Activated naive CD8-positive, alpha-beta T cell treated with anti-CD3 and anti-CD28 coated beads, Interleukin-2, amount 10 ng/mL, durations not matched to agents 7 days and 5 days (primary cell): ENCODE data around the gene SORCS2. TPM values are rescaled to one million over a fixed set of nuclear protein-coding genes. Genes with fewer than 3 reads are reported as not detected.

ENCODE experiments used
- ATAC-seq: fragments of 150-1000 bp; cut with Tn5 transposase; one replicate; pipeline ENCODE4 v1.10.0; 2021; ENCODE audit warnings: low read depth, moderate library complexity
- POLR2A ChIA-PET: fragments of 350-600 bp; sonication (Branson Sonifier 250); formaldehyde crosslinking; loops from one replicate; lab custom pipeline; 2021; ENCODE audit warnings: antibody characterized with exemption; lab: Charles Lee
- DNase-seq: peaks from one replicate; pipeline ENCODE4 v3.0.0; 2021
- H3K27ac Mint-ChIP-seq: one replicate; pipeline ENCODE4 v1.8.0; 2022; ENCODE audit warnings: mild to moderate bottlenecking, mixed read lengths
- H3K27me3 Mint-ChIP-seq: one replicate; pipeline ENCODE4 v1.8.0; 2022; ENCODE audit warnings: mild to moderate bottlenecking, moderate library complexity, mixed read lengths
- H3K36me3 Mint-ChIP-seq: one replicate; pipeline ENCODE4 v1.8.0; 2021; ENCODE audit warnings: mild to moderate bottlenecking, mixed read lengths
- H3K4me1 Mint-ChIP-seq: one replicate; pipeline ENCODE4 v1.8.0; 2021; ENCODE audit warnings: mixed read lengths
- H3K4me3 Mint-ChIP-seq: one replicate; pipeline ENCODE4 v1.8.0; 2022; ENCODE audit warnings: mild to moderate bottlenecking, moderate library complexity, mixed read lengths
- H3K9me3 Mint-ChIP-seq: one replicate; pipeline ENCODE4 v1.8.0; 2021; ENCODE audit warnings: mixed read lengths
- total RNA-seq, 2 experiments: library from RNA; stranded (reverse); gene quantifications; one replicate each; pipeline ENCODE4 v1.2.3, GENCODE V29; 2021

SORCS2 gene
- total RNA-seq, 2 experiments from 2014 or later = not detected

DNA sequence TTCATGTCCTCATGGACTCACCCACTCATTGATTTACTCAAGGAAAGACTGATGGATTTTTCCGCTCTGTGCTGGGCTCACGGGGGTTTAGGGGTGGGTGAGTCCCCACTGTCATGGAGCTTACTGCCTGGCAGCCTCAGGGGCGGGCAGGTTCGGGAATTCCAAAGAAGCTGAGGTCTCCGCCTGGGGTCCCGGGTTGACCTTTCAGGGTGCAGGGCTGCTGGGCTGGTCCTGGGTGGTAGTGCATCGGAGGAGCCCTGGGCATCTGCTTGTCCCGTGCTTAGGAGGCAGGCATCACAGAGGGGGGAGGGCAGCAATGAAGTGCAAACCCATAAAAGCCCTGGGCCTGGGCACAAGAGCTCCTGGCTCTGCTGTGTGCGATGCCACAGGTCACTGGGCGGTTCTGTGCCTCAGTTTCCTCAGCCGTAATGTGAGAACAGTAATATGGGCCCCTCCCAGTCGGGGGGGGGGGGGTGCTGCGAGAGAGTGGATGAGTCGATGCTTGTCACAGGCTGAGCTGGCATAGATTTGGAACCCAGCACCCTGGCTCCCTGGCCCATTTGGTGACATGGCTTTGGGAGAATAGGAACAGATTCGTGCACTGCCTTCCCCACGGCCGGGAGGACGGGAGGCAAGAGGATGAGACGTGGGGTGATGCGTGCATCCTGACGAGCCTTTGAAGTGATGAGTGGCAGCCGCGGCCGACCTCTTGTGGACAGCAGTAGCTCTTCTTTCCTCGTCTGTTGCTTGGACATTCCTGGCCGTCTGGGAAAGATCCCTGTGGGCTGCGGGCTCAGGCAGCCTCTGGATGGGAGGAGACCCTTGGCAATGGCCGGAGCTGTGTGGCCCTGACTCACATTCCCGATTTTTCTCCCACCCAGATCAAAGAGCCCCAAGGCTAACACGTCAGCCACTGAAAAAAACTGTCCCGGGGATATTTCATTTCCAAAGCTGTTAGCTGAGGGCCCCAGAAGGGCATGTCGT lies 200.4 kb downstream of the SORCS2 start:
- H3K27me3 Mint-ChIP-seq = peaks cover 8% of the 10 kb centered on the region
- ATAC-seq (no peak), DNase-seq (no peak)
- POLR2A ChIA-PET = no interaction called here
- no peak overlapping the region for H3K4me3 Mint-ChIP-seq
- no peaks in the 10 kb centered on the region for H3K4me1 Mint-ChIP-seq
- peaks cover 2% of the 10 kb centered on the region for H3K9me3 Mint-ChIP-seq
- H3K36me3 Mint-ChIP-seq = no peaks in the 10 kb centered on the region
- H3K27ac Mint-ChIP-seq = no peak overlapping the region

DNA sequence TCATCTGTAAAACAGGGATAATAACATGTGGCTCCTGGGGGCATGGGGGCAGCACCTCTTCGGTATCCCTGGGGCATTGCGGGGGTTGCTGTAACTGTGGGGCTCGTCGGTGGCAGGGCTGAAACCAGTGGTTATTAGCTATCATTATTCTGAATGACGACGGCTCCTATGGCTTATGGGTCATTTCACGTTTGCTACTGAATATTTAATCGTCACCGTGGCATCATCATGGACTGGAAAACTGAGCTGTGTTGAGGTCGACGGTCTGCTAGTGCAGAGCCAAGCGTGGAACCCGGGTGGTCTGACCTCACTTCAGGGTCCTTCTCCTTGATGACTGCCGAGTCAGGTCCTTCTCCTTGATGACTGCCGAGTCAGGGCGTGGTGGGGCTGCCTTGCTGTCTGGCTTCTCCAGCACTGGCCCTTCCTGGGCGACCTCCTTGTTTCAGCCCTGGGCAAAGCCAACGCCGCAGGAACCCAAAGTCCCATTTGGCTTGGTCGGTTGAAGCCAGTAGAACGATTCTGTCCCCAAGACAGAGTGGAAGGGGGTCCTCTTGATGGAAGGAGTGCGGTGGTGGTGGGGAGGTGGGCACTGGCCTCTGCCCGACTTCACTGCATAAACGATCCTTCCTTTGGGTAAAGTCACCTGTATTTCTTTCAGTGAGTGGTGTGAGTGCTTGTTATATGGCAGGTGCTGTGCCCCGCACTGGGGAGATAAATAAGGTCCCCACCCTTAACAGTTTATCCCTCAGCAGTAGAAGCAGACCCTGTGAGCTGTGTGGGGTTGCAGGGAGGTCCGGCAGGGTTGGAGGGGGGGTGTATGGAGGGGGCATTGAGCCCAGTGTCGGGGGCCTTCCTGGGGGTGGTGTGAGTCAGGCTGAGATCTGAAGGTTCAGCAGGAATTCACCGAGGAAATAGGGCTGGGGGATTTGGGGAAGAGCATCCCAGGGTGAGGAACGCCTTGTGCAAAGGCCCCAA lies 201.6 kb downstream of the SORCS2 start:
- no peaks in the 10 kb centered on the region for H3K9me3 Mint-ChIP-seq
- H3K4me3 Mint-ChIP-seq = no peak overlapping the region
- no peaks in the 10 kb centered on the region for H3K36me3 Mint-ChIP-seq
- no peaks in the 10 kb centered on the region for H3K4me1 Mint-ChIP-seq
- ATAC-seq (no peak), DNase-seq (no peak)
- POLR2A ChIA-PET = no interaction called here
- H3K27me3 Mint-ChIP-seq = peaks cover 14% of the 10 kb centered on the region
- no peak overlapping the region for H3K27ac Mint-ChIP-seq

DNA sequence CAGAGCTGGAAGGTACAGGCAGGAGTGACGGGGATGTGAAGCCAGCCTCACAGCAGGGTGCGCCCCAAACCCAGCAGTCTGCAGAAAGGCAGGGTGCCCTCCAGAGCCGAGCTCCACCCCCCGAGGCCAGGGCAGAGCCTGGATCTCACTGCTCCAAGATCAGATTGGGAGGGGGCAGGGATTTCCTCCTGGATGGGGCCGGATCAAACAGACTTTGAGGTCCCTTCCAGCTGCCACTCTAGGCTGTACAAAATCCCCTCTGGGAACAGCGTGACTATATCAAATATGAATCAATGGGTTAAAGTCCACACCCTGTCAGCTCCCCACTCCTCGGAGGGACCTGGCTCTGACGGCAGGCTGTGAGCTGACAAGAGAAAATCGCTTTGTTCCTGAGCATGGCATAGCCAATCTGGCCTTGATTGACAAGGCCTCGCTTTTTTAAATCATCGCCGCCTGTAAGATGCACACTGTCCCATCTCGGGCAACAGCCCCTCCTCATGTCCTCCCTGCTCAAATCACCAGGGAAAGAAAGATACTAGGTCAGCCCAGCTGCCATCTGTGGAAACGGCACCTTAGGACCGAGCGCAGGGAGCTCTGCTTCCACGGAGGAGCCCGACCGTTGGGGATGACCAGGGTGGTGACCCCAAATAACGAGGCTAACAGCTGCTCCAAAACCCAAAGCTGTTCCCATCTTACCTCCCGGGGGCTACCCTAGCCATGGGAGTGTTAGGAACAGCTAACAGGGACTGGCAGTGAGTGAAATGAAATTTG lies 202.5 kb downstream of the SORCS2 start:
- DNase-seq (no peak), ATAC-seq (no peak)
- Mint-ChIP-seq H3K36me3 (no peaks in the 10 kb centered on the region), H3K4me3 (no peak overlapping the region), H3K4me1 (no peaks in the 10 kb centered on the region), H3K27ac (no peak overlapping the region), H3K27me3 (peaks cover 17% of the 10 kb centered on the region), H3K9me3 (no peaks in the 10 kb centered on the region)
- POLR2A ChIA-PET = no interaction called here

DNA sequence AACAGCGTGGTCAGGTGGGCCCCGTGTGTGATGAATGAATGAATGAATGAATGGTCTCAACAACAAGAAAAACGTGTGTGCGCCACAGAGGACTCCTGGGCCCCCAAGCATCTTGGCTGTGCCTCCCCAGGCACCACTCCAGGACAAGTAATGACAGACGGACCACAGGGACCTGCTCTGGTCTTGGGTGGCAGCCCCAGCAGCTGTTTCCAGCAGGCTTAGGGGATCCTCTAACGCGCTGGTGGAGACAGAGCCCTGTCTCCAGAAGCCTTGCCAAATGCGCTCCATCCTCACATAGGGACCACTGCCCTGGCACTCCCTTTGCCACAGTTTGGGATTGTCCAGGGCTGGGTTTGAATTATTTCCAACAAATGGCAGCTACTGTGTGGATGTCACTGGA lies 203.3 kb downstream of the SORCS2 start:
- H3K27me3 Mint-ChIP-seq = peaks cover 17% of the 10 kb centered on the region
- peaks cover 2% of the 10 kb centered on the region for H3K9me3 Mint-ChIP-seq
- no peaks in the 10 kb centered on the region for H3K36me3 Mint-ChIP-seq
- no peak overlapping the region for H3K4me3 Mint-ChIP-seq
- no peak overlapping the region for H3K27ac Mint-ChIP-seq
- no peaks in the 10 kb centered on the region for H3K4me1 Mint-ChIP-seq
- ATAC-seq (no peak), DNase-seq (no peak)
- POLR2A ChIA-PET = no interaction called here

DNA sequence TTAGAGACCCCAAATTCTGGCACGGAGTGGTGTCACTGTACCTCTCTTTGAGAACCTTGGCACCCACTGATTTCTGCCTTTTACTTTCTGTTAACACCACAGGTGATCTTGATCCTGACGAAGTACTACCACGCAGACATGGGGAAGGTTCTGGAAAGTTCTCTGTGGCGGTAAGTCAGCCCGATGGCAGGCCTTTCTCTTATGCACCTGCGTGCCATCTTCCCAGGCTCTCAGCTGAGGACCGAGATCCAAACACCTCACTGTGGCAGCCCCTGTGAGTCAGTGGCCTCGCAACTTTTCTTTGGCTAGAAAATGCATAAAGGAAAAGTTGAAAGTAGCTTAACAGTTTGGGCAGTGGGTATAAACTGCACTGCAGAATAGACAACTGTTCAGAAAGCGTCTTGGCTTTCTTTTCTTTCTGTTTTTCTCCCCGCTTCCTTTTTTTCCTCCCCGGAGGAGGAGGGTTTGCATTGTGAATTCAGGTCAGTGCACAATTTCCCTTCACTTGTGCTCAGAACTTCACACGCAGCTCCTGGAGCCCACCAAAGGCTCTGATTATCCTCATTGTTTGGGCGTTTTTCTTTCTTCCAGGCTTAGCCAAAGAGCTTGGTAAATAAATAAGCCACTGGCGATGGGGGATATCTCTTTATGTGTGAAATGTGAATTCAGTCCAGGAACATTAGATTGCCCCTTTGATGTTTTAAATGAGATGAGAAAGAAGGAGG lies 204.0 kb downstream of the SORCS2 start:
- H3K4me3 Mint-ChIP-seq = no peak overlapping the region
- H3K9me3 Mint-ChIP-seq = peaks cover 2% of the 10 kb centered on the region
- DNase-seq (no peak), ATAC-seq (no peak)
- no peak overlapping the region for H3K27ac Mint-ChIP-seq
- no peaks in the 10 kb centered on the region for H3K4me1 Mint-ChIP-seq
- H3K36me3 Mint-ChIP-seq = no peaks in the 10 kb centered on the region
- POLR2A ChIA-PET = no interaction called here
- H3K27me3 Mint-ChIP-seq = peaks cover 17% of the 10 kb centered on the region

DNA sequence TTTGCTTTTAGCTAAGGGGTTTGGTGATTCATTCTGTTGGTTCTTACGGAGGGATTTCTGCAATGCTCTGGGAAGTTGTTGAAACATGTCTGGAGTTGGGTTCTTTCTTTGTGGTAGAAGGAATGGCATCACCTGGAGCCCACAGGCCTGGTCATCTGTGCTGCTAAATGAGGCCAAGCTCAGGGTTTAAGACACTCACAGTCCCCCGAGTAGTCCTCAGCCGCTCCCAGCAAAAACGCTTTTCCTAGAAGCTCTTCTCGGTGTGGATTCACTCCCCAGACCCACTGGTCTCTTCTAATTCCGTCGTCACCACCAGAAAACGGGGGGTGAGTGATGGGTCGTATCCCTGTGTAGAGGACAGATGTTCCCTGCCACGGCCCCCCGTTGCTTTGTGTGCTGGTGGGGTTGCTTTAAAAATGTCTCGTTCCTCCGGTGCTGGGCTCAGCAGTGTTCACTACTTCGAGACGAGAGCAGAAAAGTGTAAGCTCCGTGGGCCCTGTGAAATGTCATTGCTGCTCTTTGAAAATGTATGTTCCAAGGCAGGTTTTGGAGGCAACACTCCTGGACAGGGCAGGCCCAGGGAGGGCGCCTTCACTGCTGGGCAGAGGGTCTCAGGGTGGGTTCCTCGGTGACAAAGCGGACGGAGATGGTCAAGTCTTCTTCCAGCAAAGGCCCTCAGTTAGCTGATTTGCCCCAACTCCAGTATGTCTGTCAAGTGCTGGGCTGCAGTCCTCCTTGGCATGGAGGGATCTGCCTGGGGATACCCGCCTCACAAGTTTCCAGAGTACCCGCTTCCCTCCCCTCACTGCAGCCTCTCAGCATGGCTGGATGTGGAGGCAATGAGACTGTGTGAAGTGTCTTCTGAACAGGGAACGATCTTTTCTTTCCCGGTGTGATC lies 205.1 kb downstream of the SORCS2 start:
- DNase-seq (no peak), ATAC-seq (no peak)
- Mint-ChIP-seq H3K27me3 (peaks cover 17% of the 10 kb centered on the region), H3K27ac (no peak overlapping the region), H3K4me1 (no peaks in the 10 kb centered on the region), H3K36me3 (no peaks in the 10 kb centered on the region), H3K9me3 (peaks cover 2% of the 10 kb centered on the region), H3K4me3 (no peak overlapping the region)
- POLR2A ChIA-PET = no interaction called here

DNA sequence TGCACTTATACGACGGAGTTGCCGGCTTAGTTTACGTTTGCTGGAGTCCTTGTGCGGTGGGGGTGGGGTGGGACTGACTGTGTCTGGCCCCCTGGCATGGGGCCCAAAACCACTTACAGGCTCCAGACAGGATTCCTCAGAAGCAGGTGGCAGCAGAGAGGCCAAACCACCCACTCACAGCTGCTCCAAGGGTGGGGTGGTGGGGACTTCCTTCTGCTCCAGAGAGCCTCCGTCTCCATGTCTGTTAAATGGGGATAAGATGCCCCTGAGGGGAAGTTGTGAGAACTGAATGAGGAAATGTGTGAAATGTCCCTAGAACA lies 205.7 kb downstream of the SORCS2 start:
- no peak overlapping the region for H3K27ac Mint-ChIP-seq
- ATAC-seq (no peak), DNase-seq (no peak)
- H3K4me1 Mint-ChIP-seq = no peaks in the 10 kb centered on the region
- H3K4me3 Mint-ChIP-seq = no peak overlapping the region
- H3K36me3 Mint-ChIP-seq = no peaks in the 10 kb centered on the region
- H3K9me3 Mint-ChIP-seq = peaks cover 2% of the 10 kb centered on the region
- H3K27me3 Mint-ChIP-seq = peaks cover 17% of the 10 kb centered on the region
- POLR2A ChIA-PET = no interaction called here

DNA sequence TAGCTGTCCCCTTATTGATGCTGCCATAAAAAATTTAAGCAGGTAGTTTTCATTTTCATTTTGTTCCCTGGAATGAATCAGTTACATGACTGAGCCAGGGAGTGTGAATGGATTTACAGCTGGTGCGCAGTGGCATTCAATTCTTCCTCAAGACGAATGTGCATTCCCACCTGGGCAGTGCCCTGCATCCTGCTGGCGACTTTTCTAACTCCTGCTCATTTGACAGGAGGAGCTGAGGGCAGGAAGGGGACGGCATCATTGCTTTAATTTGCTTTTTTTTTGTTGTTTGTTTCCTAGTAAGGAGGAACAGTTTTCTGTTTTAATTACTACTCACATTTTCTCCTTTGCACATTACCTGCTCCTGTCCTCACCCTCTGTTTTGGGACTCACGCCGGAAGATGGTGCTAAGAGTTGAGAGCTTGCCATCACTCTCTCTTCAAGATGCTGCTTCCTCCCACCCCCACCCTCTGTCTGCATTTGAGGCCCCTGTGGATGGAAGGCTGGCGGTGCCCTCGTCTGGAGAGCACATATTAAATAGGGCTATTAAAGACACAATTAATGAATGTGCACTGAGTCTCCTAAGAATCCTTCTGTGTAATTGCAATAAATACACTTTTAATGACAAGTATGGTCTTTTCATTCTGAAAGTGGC lies 206.6 kb downstream of the SORCS2 start:
- Mint-ChIP-seq H3K36me3 (no peaks in the 10 kb centered on the region), H3K9me3 (peaks cover 2% of the 10 kb centered on the region), H3K27ac (no peak overlapping the region), H3K4me3 (no peak overlapping the region), H3K27me3 (peaks cover 17% of the 10 kb centered on the region), H3K4me1 (no peaks in the 10 kb centered on the region)
- ATAC-seq = no peak
- DNase-seq = no peak
- POLR2A ChIA-PET = no interaction called here

DNA sequence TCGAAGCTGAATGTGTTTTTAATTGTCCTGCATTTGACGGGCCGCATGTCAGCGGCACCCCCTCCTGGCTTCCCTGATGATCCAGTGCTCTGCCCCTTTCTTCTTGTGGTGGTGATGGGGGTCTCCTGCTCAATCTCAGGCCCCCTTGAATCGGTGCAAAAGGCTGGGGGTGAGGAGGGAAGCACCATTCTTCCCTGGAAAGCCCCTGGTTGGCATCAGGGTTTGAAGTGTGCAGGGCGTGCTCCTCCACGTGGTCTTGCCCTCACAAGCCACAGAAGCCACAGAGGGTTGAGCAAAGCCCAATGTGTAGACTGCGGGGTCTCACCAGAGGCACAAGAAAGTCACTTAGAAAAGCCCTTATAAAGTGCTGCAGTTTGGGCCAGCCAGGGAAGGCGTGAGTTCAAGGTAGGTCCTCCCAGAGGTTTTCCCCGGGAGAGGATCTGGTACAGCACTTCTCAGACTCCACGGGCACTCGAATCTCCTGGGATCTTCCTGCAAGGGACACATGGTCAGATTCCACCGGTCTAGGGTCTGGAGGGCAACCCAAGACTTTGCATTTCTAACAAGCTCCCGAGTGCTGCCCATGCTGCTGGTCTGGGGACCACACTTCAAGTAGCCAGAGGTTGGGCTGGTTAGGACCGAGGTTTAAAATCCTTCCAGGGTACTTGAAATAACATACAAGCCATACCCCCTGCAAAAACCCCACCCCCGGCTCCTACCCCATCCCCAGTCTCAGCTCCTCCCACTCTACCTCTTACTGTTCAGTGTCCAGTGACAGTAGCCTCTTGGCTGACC lies 207.3 kb downstream of the SORCS2 start:
- no peak overlapping the region for H3K4me3 Mint-ChIP-seq
- no peak overlapping the region for H3K27ac Mint-ChIP-seq
- POLR2A ChIA-PET = no interaction called here
- DNase-seq = no peak
- ATAC-seq = no peak
- H3K9me3 Mint-ChIP-seq = peaks cover 2% of the 10 kb centered on the region
- peaks cover 17% of the 10 kb centered on the region for H3K27me3 Mint-ChIP-seq
- no peaks in the 10 kb centered on the region for H3K36me3 Mint-ChIP-seq
- H3K4me1 Mint-ChIP-seq = no peaks in the 10 kb centered on the region

DNA sequence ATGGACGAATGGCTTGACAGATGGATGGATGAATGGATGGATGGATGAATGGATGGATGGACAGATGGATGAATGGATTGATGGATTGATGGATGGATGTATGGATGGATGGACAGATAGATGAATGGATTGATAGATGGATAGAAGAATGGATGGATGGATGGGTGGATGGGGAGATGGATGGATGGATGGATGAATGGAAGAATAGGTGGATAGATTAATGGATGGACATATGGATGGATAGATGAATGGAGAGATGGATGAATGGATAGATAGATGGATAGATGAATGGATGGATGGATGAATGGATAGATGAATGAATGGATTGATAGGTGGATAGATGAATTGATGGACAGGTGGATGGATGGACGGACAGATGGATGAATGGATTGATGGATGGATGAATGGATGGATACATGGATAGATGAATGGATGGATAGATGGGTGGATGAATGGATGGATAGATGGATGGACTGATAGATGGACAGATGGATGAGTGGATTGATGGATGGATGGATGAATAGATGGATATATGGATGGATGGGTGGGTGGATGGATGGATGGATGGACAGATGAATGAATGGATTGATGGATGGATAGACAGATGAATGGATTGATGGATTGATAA lies 208.4 kb downstream of the SORCS2 start:
- no peak overlapping the region for H3K27ac Mint-ChIP-seq
- peaks cover 17% of the 10 kb centered on the region for H3K27me3 Mint-ChIP-seq
- no peaks in the 10 kb centered on the region for H3K4me1 Mint-ChIP-seq
- ATAC-seq (no peak), DNase-seq (no peak)
- H3K9me3 Mint-ChIP-seq = peaks cover 2% of the 10 kb centered on the region
- H3K36me3 Mint-ChIP-seq = no peaks in the 10 kb centered on the region
- POLR2A ChIA-PET = no interaction called here
- H3K4me3 Mint-ChIP-seq = no peak overlapping the region

DNA sequence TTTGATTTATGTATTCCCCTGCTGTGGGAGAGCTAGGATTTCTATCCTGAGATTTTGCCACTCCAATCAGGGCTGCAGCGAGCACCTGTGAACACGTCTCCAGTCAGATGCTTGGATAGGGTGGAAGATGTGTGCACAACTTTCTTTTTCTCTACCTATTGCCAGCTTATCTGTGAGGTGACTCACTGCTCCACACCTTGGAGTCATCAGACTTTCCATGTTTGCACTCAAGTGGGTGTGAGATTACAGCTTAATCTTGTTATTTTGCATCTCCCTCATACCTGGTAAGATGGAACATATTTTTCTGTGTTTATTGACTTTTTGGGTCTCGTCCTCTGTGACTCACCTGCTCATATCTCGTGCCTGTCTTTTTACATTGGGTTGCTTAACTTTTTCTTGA lies 210.2 kb downstream of the SORCS2 start:
- Mint-ChIP-seq H3K27ac (no peak overlapping the region), H3K4me1 (no peaks in the 10 kb centered on the region), H3K27me3 (peaks cover 11% of the 10 kb centered on the region), H3K4me3 (no peak overlapping the region), H3K36me3 (no peaks in the 10 kb centered on the region), H3K9me3 (peaks cover 2% of the 10 kb centered on the region)
- no peak for ATAC-seq
- no peak for DNase-seq
- POLR2A ChIA-PET = no interaction called here
